Suprapubic skin (tissue), 4 donors: ENCODE data around the gene GALNT15. TPM values are rescaled to one million over a fixed set of nuclear protein-coding genes. Genes with fewer than 3 reads are reported as not detected.

ENCODE experiments used
- DNase-seq, 2 donors: peaks; one replicate each; pipeline ENCODE4 v3.0.0-alpha.2; 2019; ENCODE audit warnings: low spot score in 2 of 2
- H3K27ac ChIP-seq: fragments of 200-600 bp; sonication (generic); one replicate; pipeline ENCODE4 v1.5.1; 2019
- H3K27me3 ChIP-seq: fragments of 200-600 bp; sonication (generic); one replicate; pipeline ENCODE4 v1.5.1; 2019
- H3K36me3 ChIP-seq: fragments of 200-600 bp; sonication (generic); one replicate; pipeline ENCODE4 v1.5.1; 2019
- H3K4me1 ChIP-seq: fragments of 200-600 bp; sonication (generic); one replicate; pipeline ENCODE4 v1.5.1; 2019
- H3K4me3 ChIP-seq: fragments of 200-600 bp; sonication (generic); one replicate; pipeline ENCODE4 v1.5.1; 2019; ENCODE audit warnings: mild to moderate bottlenecking
- H3K9me3 ChIP-seq: fragments of 200-600 bp; sonication (generic); one replicate; pipeline ENCODE4 v1.5.1; 2019
- CTCF ChIP-seq, 2 donors: fragments of 200-600 bp in 1 of 2; fragments of 450-650 bp in 1 of 2; sonication (generic) in 1 of 2; IDR thresholded peaks; one replicate each; pipeline ENCODE4 v1.5.1; 2016 to 2019; ENCODE audit warnings: antibody characterized with exemption in 2 of 2, mild to moderate bottlenecking in 1 of 2, moderate library complexity in 1 of 2
- EP300 ChIP-seq: sonication (generic); formaldehyde crosslinking; IDR thresholded peaks from one replicate; pipeline ENCODE4 v1.6.1; 2017; ENCODE audit warnings: antibody characterized with exemption
- POLR2A ChIP-seq, 2 donors: fragments of 450-650 bp; IDR thresholded peaks; one replicate each; pipeline ENCODE4 v1.6.1; 2017; ENCODE audit warnings: antibody characterized with exemption in 2 of 2, mild to moderate bottlenecking in 2 of 2, moderate library complexity in 2 of 2
- POLR2AphosphoS5 ChIP-seq, 3 donors: sonication (generic); formaldehyde crosslinking; IDR thresholded peaks; one replicate each; pipeline ENCODE4 v1.6.1; 2017; ENCODE audit warnings: antibody characterized with exemption in 3 of 3
- WGBS: methylation state at CpG from one replicate; pipeline ENCODE4 v1.1.5; 2018; 5-methylcytosine and 5-hydroxymethylcytosine counted together
- total RNA-seq, 4 donors: library from RNA; depleted of rRNA; stranded (reverse); fragments of >200 nt; gene quantifications; one replicate each; pipeline ENCODE4 v1.1.0, GENCODE V29; 2016

The GALNT15 gene
- total RNA-seq, result 100 to 1,000 TPM in 1 of 4 donors, 10 to 100 TPM in 3; 15.5 to 113 (median 49.1) TPM

- no peaks in the 10 kb centered on the region for H3K9me3 ChIP-seq
- DNase-seq, result peak; percentile 94 to 95
- TF ChIP-seq EP300, result no peak
- peak in 2 of 3 donors; percentile 50 to 93 for TF ChIP-seq POLR2AphosphoS5 (IDR thresholded peaks at IDR 0.05)
- TF ChIP-seq CTCF (IDR thresholded peaks at IDR 0.05), result no peak
- TF ChIP-seq POLR2A (IDR thresholded peaks at IDR 0.05), result peak in 1 of 2 donors; percentile 76
- peak within 1 kb of the TSS; percentile 53 for H3K4me3 ChIP-seq
- no peaks in the 10 kb centered on the region for H3K27me3 ChIP-seq
- peak within 1 kb of the TSS; percentile 75 for H3K27ac ChIP-seq
- 1% methylated on average over 8 of the region's 8 CpGs for WGBS
- no peaks in the 10 kb centered on the region for H3K36me3 ChIP-seq
- H3K4me1 ChIP-seq, result peaks cover 19% of the 10 kb centered on the region
These were observed at the start of gene GALNT15 for GRCh38 chr3:16174389-16174788. GALNT15 (plus strand) TSS chr3:16174680; CDS start chr3:16175152, 472 bp downstream.

GRCh38 chr3:16126634-16127033 is 47.8 kb upstream of the GALNT15 start:
- Histone ChIP-seq H3K4me3 (no peak overlapping the region), H3K27ac (no peak overlapping the region), H3K9me3 (no peaks in the 10 kb centered on the region), H3K36me3 (no peaks in the 10 kb centered on the region), H3K4me1 (peaks cover 11% of the 10 kb centered on the region), H3K27me3 (no peaks in the 10 kb centered on the region)
- 90% methylated on average over 8 of the region's 8 CpGs for WGBS
- no peak for DNase-seq
- TF ChIP-seq EP300 (no peak), POLR2AphosphoS5 (IDR thresholded peaks at IDR 0.05) (no peak), POLR2A (IDR thresholded peaks at IDR 0.05) (no peak), CTCF (IDR thresholded peaks at IDR 0.05) (no peak)

- DNase-seq, result no peak
- 94% methylated on average over 8 of the region's 8 CpGs for WGBS
- H3K27me3 ChIP-seq, result no peaks in the 10 kb centered on the region
- TF ChIP-seq CTCF (IDR thresholded peaks at IDR 0.05), result no peak
- no peak for TF ChIP-seq POLR2AphosphoS5 (IDR thresholded peaks at IDR 0.05)
- no peak for TF ChIP-seq POLR2A (IDR thresholded peaks at IDR 0.05)
- TF ChIP-seq EP300, result no peak
- no peaks in the 10 kb centered on the region for H3K36me3 ChIP-seq
- H3K27ac ChIP-seq, result no peak overlapping the region
- peaks cover 7% of the 10 kb centered on the region for H3K4me1 ChIP-seq
- no peak overlapping the region for H3K4me3 ChIP-seq
- no peaks in the 10 kb centered on the region for H3K9me3 ChIP-seq
These were observed 47.2 kb upstream of the GALNT15 start for GRCh38 chr3:16127249-16127648.

GRCh38 chr3:16130066-16130465 is 44.4 kb upstream of the GALNT15 start:
- Histone ChIP-seq H3K27ac (no peak overlapping the region), H3K27me3 (no peaks in the 10 kb centered on the region), H3K36me3 (no peaks in the 10 kb centered on the region), H3K4me1 (peaks cover 18% of the 10 kb centered on the region), H3K9me3 (no peaks in the 10 kb centered on the region), H3K4me3 (no peak overlapping the region)
- no peak for DNase-seq
- 62% methylated on average over 4 of the region's 4 CpGs for WGBS
- TF ChIP-seq POLR2AphosphoS5 (IDR thresholded peaks at IDR 0.05) (no peak), POLR2A (IDR thresholded peaks at IDR 0.05) (no peak), EP300 (no peak), CTCF (IDR thresholded peaks at IDR 0.05) (no peak)

GRCh38 chr3:16132190-16132589 is 42.3 kb upstream of the GALNT15 start:
- H3K4me3 ChIP-seq, result no peak overlapping the region
- no peak overlapping the region for H3K27ac ChIP-seq
- TF ChIP-seq POLR2A (IDR thresholded peaks at IDR 0.05) (no peak), EP300 (no peak), CTCF (IDR thresholded peaks at IDR 0.05) (no peak), POLR2AphosphoS5 (IDR thresholded peaks at IDR 0.05) (no peak)
- no peaks in the 10 kb centered on the region for H3K36me3 ChIP-seq
- 60% methylated on average over 7 of the region's 7 CpGs for WGBS
- H3K9me3 ChIP-seq, result no peaks in the 10 kb centered on the region
- H3K4me1 ChIP-seq, result peaks cover 30% of the 10 kb centered on the region
- DNase-seq, result no peak
- no peaks in the 10 kb centered on the region for H3K27me3 ChIP-seq
